ENCODE results near the gene SLC22A31. TPM values are rescaled to one million over a fixed set of nuclear protein-coding genes. Genes with fewer than 3 reads are reported as not detected.

Gene SLC22A31
- total and polyA plus RNA-seq, 2 donors (not counting 1 experiment from before 2014, with no cell fraction given): 0.17 to 0.24 TPM

DNA sequence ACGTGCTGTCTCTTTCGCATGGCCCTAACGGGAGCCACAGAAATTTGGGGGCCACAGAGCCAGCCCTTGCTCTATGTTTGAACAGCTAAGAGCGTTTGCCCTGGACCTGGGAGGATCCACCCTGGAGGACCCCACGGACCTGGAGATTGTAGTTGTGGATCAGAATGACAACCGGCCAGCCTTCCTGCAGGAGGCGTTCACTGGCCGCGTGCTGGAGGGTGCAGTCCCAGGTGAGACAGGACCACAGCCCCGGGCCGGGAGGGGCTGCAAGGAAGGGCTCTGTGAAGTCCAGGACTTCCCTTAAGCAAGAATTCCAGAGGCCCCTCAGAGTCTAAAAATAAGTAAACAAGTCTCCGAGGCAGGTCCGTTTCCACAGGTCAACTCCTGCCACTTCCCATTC, 16.9 kb downstream of the SLC22A31 start:
- H2AFZ ChIP-seq (ENCODE audit: low read length): no peak overlapping the region
- no peaks in the 10 kb centered on the region for H4K20me1 ChIP-seq (ENCODE audit: control insufficient read depth, extremely low read depth, insufficient read depth, low read length)
- H3K9ac ChIP-seq (ENCODE audit: insufficient read depth, low read length): no peak overlapping the region
- H3K27me3 ChIP-seq (ENCODE audit: control insufficient read depth, insufficient read depth, low read length): peaks cover 5% of the 10 kb centered on the region
- no peaks in the 10 kb centered on the region for H3K4me1 ChIP-seq (ENCODE audit: control insufficient read depth, extremely low read depth, insufficient read depth, low read length)
- no peak overlapping the region for H3K4me2 ChIP-seq (ENCODE audit: extremely low read depth, insufficient read depth, low read length)
- H3K79me2 ChIP-seq (ENCODE audit: control insufficient read depth, insufficient read depth, low read length): no peaks in the 10 kb centered on the region
- DNase-seq (ENCODE audit: low read depth in 2 of 2): no peak
- TF ChIP-seq CTCF (conservative IDR thresholded peaks at IDR 0.05 in 1 of 2, IDR thresholded peaks at IDR 0.05 in 1 of 2; ENCODE audit: low read depth in 1 of 2, low read length in 2 of 2) (no peak), EZH2 (IDR thresholded peaks at IDR 0.05; ENCODE audit: low read length, missing control alignments) (no peak)
- no peaks in the 10 kb centered on the region for H3K9me3 ChIP-seq (ENCODE audit: control insufficient read depth, insufficient read depth, low read depth, low read length)
- H3K36me3 ChIP-seq (ENCODE audit: control insufficient read depth, insufficient read depth, low read length): no peaks in the 10 kb centered on the region
- no peak overlapping the region for H3K27ac ChIP-seq (ENCODE audit: insufficient read depth, low read length)
- H3K4me3 ChIP-seq (replicated peaks in 1 of 4; ENCODE audit: control extremely low read depth in 1 of 4, insufficient read depth in 1 of 4, low read depth in 3 of 4, low read length in 4 of 4): no peak overlapping the region

GRCh38 chr16:89179656-89180315, 20.6 kb downstream of the SLC22A31 start:
- TF ChIP-seq EZH2 (IDR thresholded peaks at IDR 0.05; ENCODE audit: low read length, missing control alignments) (no peak), CTCF (conservative IDR thresholded peaks at IDR 0.05 in 1 of 2, IDR thresholded peaks at IDR 0.05 in 1 of 2; ENCODE audit: low read depth in 1 of 2, low read length in 2 of 2) (no peak)
- Histone ChIP-seq H3K79me2 (ENCODE audit: control insufficient read depth, insufficient read depth, low read length) (no peaks in the 10 kb centered on the region), H3K36me3 (ENCODE audit: control insufficient read depth, insufficient read depth, low read length) (no peaks in the 10 kb centered on the region), H3K9me3 (ENCODE audit: control insufficient read depth, insufficient read depth, low read depth, low read length) (no peaks in the 10 kb centered on the region), H3K27me3 (ENCODE audit: control insufficient read depth, insufficient read depth, low read length) (peaks cover 5% of the 10 kb centered on the region), H3K4me2 (ENCODE audit: extremely low read depth, insufficient read depth, low read length) (no peak overlapping the region), H2AFZ (ENCODE audit: low read length) (no peak overlapping the region), H3K9ac (ENCODE audit: insufficient read depth, low read length) (no peak overlapping the region), H3K4me1 (ENCODE audit: control insufficient read depth, extremely low read depth, insufficient read depth, low read length) (no peaks in the 10 kb centered on the region), H3K27ac (ENCODE audit: insufficient read depth, low read length) (no peak overlapping the region), H3K4me3 (replicated peaks in 1 of 4; ENCODE audit: control extremely low read depth in 1 of 4, insufficient read depth in 1 of 4, low read depth in 3 of 4, low read length in 4 of 4) (no peak overlapping the region), H4K20me1 (ENCODE audit: control insufficient read depth, extremely low read depth, insufficient read depth, low read length) (no peaks in the 10 kb centered on the region)
- DNase-seq (ENCODE audit: low read depth in 2 of 2): no peak

- no peak overlapping the region for H3K4me2 ChIP-seq (ENCODE audit: extremely low read depth, insufficient read depth, low read length)
- H3K9ac ChIP-seq (ENCODE audit: insufficient read depth, low read length): no peak overlapping the region
- no peak overlapping the region for H3K4me3 ChIP-seq (replicated peaks in 1 of 4; ENCODE audit: control extremely low read depth in 1 of 4, insufficient read depth in 1 of 4, low read depth in 3 of 4, low read length in 4 of 4)
- no peak overlapping the region for H3K27ac ChIP-seq (ENCODE audit: insufficient read depth, low read length)
- no peak for DNase-seq (ENCODE audit: low read depth in 2 of 2)
- no peaks in the 10 kb centered on the region for H3K36me3 ChIP-seq (ENCODE audit: control insufficient read depth, insufficient read depth, low read length)
- no peaks in the 10 kb centered on the region for H3K9me3 ChIP-seq (ENCODE audit: control insufficient read depth, insufficient read depth, low read depth, low read length)
- peaks cover 5% of the 10 kb centered on the region for H3K27me3 ChIP-seq (ENCODE audit: control insufficient read depth, insufficient read depth, low read length)
- TF ChIP-seq EZH2 (IDR thresholded peaks at IDR 0.05; ENCODE audit: low read length, missing control alignments): no peak
- TF ChIP-seq CTCF (conservative IDR thresholded peaks at IDR 0.05 in 1 of 2, IDR thresholded peaks at IDR 0.05 in 1 of 2; ENCODE audit: low read depth in 1 of 2, low read length in 2 of 2): no peak
- no peak overlapping the region for H2AFZ ChIP-seq (ENCODE audit: low read length)
- no peaks in the 10 kb centered on the region for H4K20me1 ChIP-seq (ENCODE audit: control insufficient read depth, extremely low read depth, insufficient read depth, low read length)
- no peaks in the 10 kb centered on the region for H3K79me2 ChIP-seq (ENCODE audit: control insufficient read depth, insufficient read depth, low read length)
- no peaks in the 10 kb centered on the region for H3K4me1 ChIP-seq (ENCODE audit: control insufficient read depth, extremely low read depth, insufficient read depth, low read length)
These were observed 21.2 kb downstream of the SLC22A31 start for GRCh38 chr16:89179148-89179484.

Measured in fibroblast of lung (primary cell).